GM23248 (cell line): ENCODE measurements around the gene DPP6. TPM values are rescaled to one million over a fixed set of nuclear protein-coding genes. Genes with fewer than 3 reads are reported as not detected.

Experiments
- DNase-seq: peaks from one replicate; pipeline ENCODE4 v3.0.0-alpha.2; 2015
- H2AFZ ChIP-seq: fragments of 200-600 bp; sonication (generic); 2 replicates; pipeline ENCODE4 v1.6.1; 2016; ENCODE audit warnings: antibody characterized with exemption
- H3F3A ChIP-seq: fragments of 200-600 bp; sonication (generic); 2 replicates; pipeline ENCODE4 v1.6.1; 2016; ENCODE audit warnings: mild to moderate bottlenecking, antibody characterized with exemption, mixed run types; ENCODE audit not compliant: insufficient read depth
- H3K27ac ChIP-seq: fragments of 200-600 bp; sonication (generic); 2 replicates; pipeline ENCODE4 v1.5.1; 2016; ENCODE audit warnings: mild to moderate bottlenecking
- H3K27me3 ChIP-seq: fragments of 200-600 bp; sonication (generic); replicated peaks from 2 replicates; pipeline ENCODE4 v1.6.1; 2016; ENCODE audit warnings: mild to moderate bottlenecking; ENCODE audit not compliant: insufficient read depth
- H3K36me3 ChIP-seq: fragments of 200-600 bp; sonication (generic); 2 replicates; pipeline ENCODE4 v1.6.1; 2016; ENCODE audit warnings: low read depth, mild to moderate bottlenecking
- H3K4me1 ChIP-seq: fragments of 200-600 bp; sonication (generic); 2 replicates; pipeline ENCODE4 v1.6.1; 2016; ENCODE audit warnings: mild to moderate bottlenecking; ENCODE audit not compliant: insufficient read depth
- H3K4me2 ChIP-seq: fragments of 200-600 bp; sonication (generic); one replicate; pipeline ENCODE4 v1.6.1; 2016; ENCODE audit warnings: mild to moderate bottlenecking; ENCODE audit not compliant: unreplicated experiment
- H3K4me3 ChIP-seq: fragments of 200-600 bp; sonication (generic); 2 replicates; pipeline ENCODE4 v1.5.1; 2016; ENCODE audit warnings: mild to moderate bottlenecking
- H3K79me2 ChIP-seq: fragments of 200-600 bp; sonication (generic); 2 replicates; pipeline ENCODE4 v1.6.1; 2016; ENCODE audit warnings: mild to moderate bottlenecking; ENCODE audit not compliant: insufficient read depth
- H3K9ac ChIP-seq: fragments of 200-600 bp; sonication (generic); 2 replicates; pipeline ENCODE4 v1.6.1; 2016; ENCODE audit warnings: mild to moderate bottlenecking
- H3K9me2 ChIP-seq: fragments of 200-600 bp; sonication (generic); 2 replicates; pipeline ENCODE4 v1.6.1; 2016; ENCODE audit warnings: mixed run types, mild to moderate bottlenecking, moderate library complexity; ENCODE audit not compliant: insufficient read depth
- H3K9me3 ChIP-seq: fragments of 200-600 bp; sonication (generic); one replicate; pipeline ENCODE4 v1.6.1; 2017; ENCODE audit warnings: low read depth
- H4K20me1 ChIP-seq: fragments of 200-600 bp; sonication (generic); 2 replicates; pipeline ENCODE4 v1.6.0; 2016; ENCODE audit not compliant: insufficient read depth
- EZH2 ChIP-seq: fragments of 200-600 bp; sonication (generic); IDR thresholded peaks from 2 replicates; pipeline ENCODE4 v1.6.1; 2018; ENCODE audit warnings: antibody characterized with exemption, mild to moderate bottlenecking; ENCODE audit not compliant: insufficient read depth, poor library complexity, severe bottlenecking
- EZH2phosphoT487 ChIP-seq: fragments of 200-600 bp; sonication (generic); IDR thresholded peaks from 2 replicates; pipeline ENCODE4 v1.6.1; 2018; ENCODE audit warnings: antibody characterized with exemption, moderate library complexity, mild to moderate bottlenecking, low read depth; ENCODE audit not compliant: insufficient read depth
- WGBS, 2 experiments: methylation state at CpG; one replicate each; pipeline ENCODE4 v1.1.6; 2015 to 2017; ENCODE audit warnings: low lambda C conversion rate in 2 of 2, low coverage in 1 of 2; ENCODE audit errors: missing lambda C conversion rate in 2 of 2; 5-methylcytosine and 5-hydroxymethylcytosine counted together
- in situ Hi-C: fragments of 300-500 bp; cut with MboI; formaldehyde crosslinking; loops from 2 replicates; pipeline ENCODE4 v1.15.0; 2020
- polyA plus RNA-seq: library from polyadenylated mRNA; unstranded; fragments of >200 nt; fragmentation: Nextera tagmentation; extraction: Ambion mirVana; gene quantifications from 2 replicates; pipeline ENCODE4 v1.2.1, GENCODE V29; 2016
- total RNA-seq: library from RNA; depleted of rRNA; stranded (reverse); fragments of >200 nt; shearing (Covaris generic); gene quantifications from 2 replicates; pipeline ENCODE4 v1.2.3, GENCODE V29; 2014

Gene DPP6
- total and polyA plus RNA-seq, 2 experiments from 2014 or later = not detected

- in situ Hi-C loops = no loop called here
- Histone ChIP-seq H4K20me1 (no peaks in the 10 kb centered on the region), H3K4me2 (no peak overlapping the region), H3K4me1 (no peaks in the 10 kb centered on the region), H3K4me3 (no peak overlapping the region), H3K79me2 (no peaks in the 10 kb centered on the region), H3K9me2 (no peaks in the 10 kb centered on the region), H3K27ac (no peak overlapping the region), H3K36me3 (no peaks in the 10 kb centered on the region), H3F3A (no peaks in the 10 kb centered on the region), H2AFZ (no peak overlapping the region), H3K27me3 (no peaks in the 10 kb centered on the region), H3K9ac (no peak overlapping the region), H3K9me3 (no peaks in the 10 kb centered on the region)
- no peak for DNase-seq
- no peak for TF ChIP-seq EZH2
- TF ChIP-seq EZH2phosphoT487 = no peak
- 25 to 31% methylated on average over 4 of the region's 4 CpGs for whole genome bisulfite sequencing, 2 experiments
Observed at GRCh38 chr7:154204046-154204445, 151.8 kb downstream of the DPP6 start.

- WGBS, 2 experiments = 12 to 13% methylated on average over 6 of the region's 6 CpGs
- no peaks in the 10 kb centered on the region for H3K27me3 ChIP-seq
- H3K4me3 ChIP-seq = no peak overlapping the region
- no peaks in the 10 kb centered on the region for H4K20me1 ChIP-seq
- no peak for DNase-seq
- no peaks in the 10 kb centered on the region for H3K79me2 ChIP-seq
- in situ Hi-C loops = no loop called here
- H3F3A ChIP-seq = no peaks in the 10 kb centered on the region
- no peaks in the 10 kb centered on the region for H3K9me3 ChIP-seq
- H3K27ac ChIP-seq = no peak overlapping the region
- no peak overlapping the region for H3K4me2 ChIP-seq
- H3K9me2 ChIP-seq = no peaks in the 10 kb centered on the region
- H3K4me1 ChIP-seq = no peaks in the 10 kb centered on the region
- no peak overlapping the region for H2AFZ ChIP-seq
- TF ChIP-seq EZH2 = no peak
- TF ChIP-seq EZH2phosphoT487 = no peak
- H3K36me3 ChIP-seq = no peaks in the 10 kb centered on the region
- no peak overlapping the region for H3K9ac ChIP-seq
Observed at GRCh38 chr7:154212861-154213260, 160.7 kb downstream of the DPP6 start.

- in situ Hi-C loops = no loop called here
Observed at GRCh38 chr7:154217688-154218340, 165.6 kb downstream of the DPP6 start.

GRCh38 chr7:154231732-154232131, 179.5 kb downstream of the DPP6 start:
- H3K9ac ChIP-seq = no peak overlapping the region
- no peaks in the 10 kb centered on the region for H3K79me2 ChIP-seq
- H4K20me1 ChIP-seq = no peaks in the 10 kb centered on the region
- H3K27ac ChIP-seq = no peak overlapping the region
- no peaks in the 10 kb centered on the region for H3K9me2 ChIP-seq
- H3K4me2 ChIP-seq = no peak overlapping the region
- H2AFZ ChIP-seq = no peak overlapping the region
- TF ChIP-seq EZH2 (no peak), EZH2phosphoT487 (no peak)
- DNase-seq = peak; percentile 0
- 15 to 16% methylated on average over 6 of the region's 6 CpGs for WGBS, 2 experiments
- H3K4me1 ChIP-seq = no peaks in the 10 kb centered on the region
- H3K27me3 ChIP-seq = no peaks in the 10 kb centered on the region
- no peaks in the 10 kb centered on the region for H3F3A ChIP-seq
- no peaks in the 10 kb centered on the region for H3K36me3 ChIP-seq
- H3K4me3 ChIP-seq = no peak overlapping the region
- in situ Hi-C loops = no loop called here
- no peaks in the 10 kb centered on the region for H3K9me3 ChIP-seq

More at GRCh38 chr7:154217688-154218340, 165.6 kb downstream of the DPP6 start:
- Histone ChIP-seq H3K27me3 (no peaks in the 10 kb centered on the region), H3K9me3 (no peaks in the 10 kb centered on the region), H3K36me3 (no peaks in the 10 kb centered on the region), H3K27ac (no peak overlapping the region), H3K4me3 (no peak overlapping the region), H3K79me2 (no peaks in the 10 kb centered on the region), H4K20me1 (no peaks in the 10 kb centered on the region), H3K9ac (no peak overlapping the region), H3K4me1 (no peaks in the 10 kb centered on the region), H3F3A (no peaks in the 10 kb centered on the region), H3K4me2 (no peak overlapping the region), H3K9me2 (no peaks in the 10 kb centered on the region), H2AFZ (no peak overlapping the region)
- TF ChIP-seq EZH2phosphoT487 (no peak), EZH2 (no peak)
- no peak for DNase-seq
- WGBS, 2 experiments = 9 to 10% methylated on average over 7 of the region's 7 CpGs

- no peaks in the 10 kb centered on the region for H3K36me3 ChIP-seq
- no peak overlapping the region for H2AFZ ChIP-seq
- H3K9ac ChIP-seq = no peak overlapping the region
- H3K9me2 ChIP-seq = no peaks in the 10 kb centered on the region
- H3K79me2 ChIP-seq = no peaks in the 10 kb centered on the region
- H3K4me1 ChIP-seq = no peaks in the 10 kb centered on the region
- H3K9me3 ChIP-seq = no peaks in the 10 kb centered on the region
- H3K27me3 ChIP-seq = no peaks in the 10 kb centered on the region
- H3F3A ChIP-seq = no peaks in the 10 kb centered on the region
- DNase-seq = no peak
- in situ Hi-C loops = no loop called here
- TF ChIP-seq EZH2 = no peak
- TF ChIP-seq EZH2phosphoT487 = no peak
- no peaks in the 10 kb centered on the region for H4K20me1 ChIP-seq
- no peak overlapping the region for H3K27ac ChIP-seq
- WGBS, 2 experiments = 34 to 38% methylated on average over 5 of the region's 5 CpGs
- H3K4me3 ChIP-seq = no peak overlapping the region
- H3K4me2 ChIP-seq = no peak overlapping the region
Observed at GRCh38 chr7:154232700-154233099, 180.5 kb downstream of the DPP6 start.
